HCT116 (cell line): Measurements from ENCODE around the gene DNAJC28. TPM values are rescaled to one million over a fixed set of nuclear protein-coding genes. Genes with fewer than 3 reads are reported as not detected.

ENCODE experiments used
- ATAC-seq: fragments of 200-7000 bp; cut with Tn5 transposase; 2 replicates; pipeline ENCODE4 v1.9.1; 2020; ENCODE audit warnings: mild to moderate bottlenecking, moderate library complexity
- BruUV-seq: library from RNA; stranded (reverse); fragments of 400-500 nt; replicated peaks from 2 replicates; lab custom pipeline; 2021; lab: Mats Ljungman, UMichigan
- CTCF ChIA-PET: fragments of 300-600 bp; sonication (Branson Sonifier 250); formaldehyde crosslinking; loops from one replicate; lab custom pipeline; 2021; ENCODE audit warnings: antibody characterized with exemption; lab: Charles Lee
- POLR2A ChIA-PET: fragments of 300-600, 350-600 bp; sonication (Branson Sonifier 250); formaldehyde crosslinking; loops from one replicate; lab custom pipeline; 2021; ENCODE audit warnings: antibody characterized with exemption; lab: Charles Lee
- RAD21 ChIA-PET, 2 experiments: fragments of 300-600 bp; sonication (Branson Sonifier 250); formaldehyde crosslinking; loops; one replicate each; lab custom pipeline; 2023; ENCODE audit warnings: low total read pairs in 2 of 2; ENCODE audit not compliant: uncharacterized antibody in 2 of 2, unreplicated experiment in 2 of 2, low non-redundant PET in 1 of 2; lab: Charles Lee
- DNase-seq: peaks from one replicate; pipeline ENCODE4 v3.0.0-alpha.2; 2010; ENCODE audit warnings: low read depth, low spot score
- H2AFZ ChIP-seq: fragments of 200-600 bp; shearing (Covaris generic), sonication (generic); 2 replicates; pipeline ENCODE4 v1.6.1; 2017; ENCODE audit warnings: low read depth, mixed run types, mixed read lengths, antibody characterized with exemption, low read length; ENCODE audit not compliant: poor library complexity, severe bottlenecking
- H3K27ac ChIP-seq: 2 replicates; pipeline ENCODE4 v1.5.1; 2012; ENCODE audit warnings: low read depth, low read length
- H3K27me3 ChIP-seq: fragments of 200-600 bp; sonication (generic); 2 replicates; pipeline ENCODE4 v1.6.1; 2016; ENCODE audit warnings: mixed run types, low read length, mixed read lengths; ENCODE audit not compliant: insufficient read depth
- H3K36me3 ChIP-seq, 2 experiments: fragments of 200-500 bp in 1 of 2; fragments of 200-600 bp in 1 of 2; sonication (Bioruptor generic) in 1 of 2; sonication (generic) in 1 of 2; 2 replicates each; pipeline versions ENCODE4 v1.5.1 to v1.6.1; 2014 to 2016; ENCODE audit warnings: low read length in 2 of 2, inconsistent platforms in 1 of 2, mixed read lengths in 1 of 2, mixed run types in 1 of 2; ENCODE audit not compliant: insufficient read depth in 2 of 2, control insufficient read depth in 1 of 2
- H3K4me1 ChIP-seq, 2 experiments: fragments of 200-600 bp in 1 of 2; sonication (generic) in 1 of 2; 2 replicates each; pipeline versions ENCODE4 v1.5.1 to v1.6.1; 2012 to 2017; ENCODE audit warnings: low read length in 2 of 2, inconsistent platforms in 1 of 2, mild to moderate bottlenecking in 1 of 2, mixed read lengths in 1 of 2, mixed run types in 1 of 2, moderate library complexity in 1 of 2; ENCODE audit not compliant: insufficient read depth in 2 of 2, control insufficient read depth in 1 of 2
- H3K4me2 ChIP-seq: fragments of 200-600 bp; sonication (generic); 2 replicates; pipeline ENCODE4 v1.6.1; 2017; ENCODE audit warnings: mixed run types, low read length, mixed read lengths
- H3K4me3 ChIP-seq, 2 experiments: fragments of 200-600 bp in 1 of 2; sonication (generic) in 1 of 2; replicated peaks in 1 of 2; 2 replicates each; pipeline ENCODE4 v1.5.1; 2011 to 2016; ENCODE audit warnings: low read length in 2 of 2, control low read depth in 1 of 2, low read depth in 1 of 2, mild to moderate bottlenecking in 1 of 2, mixed read lengths in 1 of 2, mixed run types in 1 of 2
- H3K79me2 ChIP-seq: fragments of 200-600 bp; sonication (generic); 2 replicates; pipeline ENCODE4 v1.6.1; 2017; ENCODE audit warnings: mild to moderate bottlenecking, mixed run types, low read length, moderate library complexity, mixed read lengths; ENCODE audit not compliant: insufficient read depth
- H3K9ac ChIP-seq: fragments of 200-600 bp; sonication (generic); 2 replicates; pipeline ENCODE4 v1.6.1; 2016; ENCODE audit warnings: low read length, mixed read lengths
- H3K9me2 ChIP-seq: fragments of 200-600 bp; sonication (generic), shearing (Covaris generic); 2 replicates; pipeline ENCODE4 v1.6.1; 2017; ENCODE audit warnings: mixed run types, mild to moderate bottlenecking, moderate library complexity; ENCODE audit not compliant: insufficient read depth
- H3K9me3 ChIP-seq, 2 experiments: fragments of 200-500 bp in 1 of 2; fragments of 200-600 bp in 1 of 2; sonication (Bioruptor generic) in 1 of 2; sonication (generic) in 1 of 2; 2 replicates each; pipeline ENCODE4 v1.6.1; 2014 to 2017; ENCODE audit warnings: low read length in 2 of 2, mixed read lengths in 2 of 2, inconsistent platforms in 1 of 2, low read depth in 1 of 2, mild to moderate bottlenecking in 1 of 2, mixed run types in 1 of 2, moderate library complexity in 1 of 2; ENCODE audit not compliant: control insufficient read depth in 1 of 2, insufficient read depth in 1 of 2
- H4K20me1 ChIP-seq: fragments of 200-600 bp; sonication (generic), shearing (Covaris generic); 2 replicates; pipeline ENCODE4 v1.6.1; 2017; ENCODE audit warnings: mixed run types, mild to moderate bottlenecking, moderate library complexity; ENCODE audit not compliant: insufficient read depth
- ATF3 ChIP-seq: IDR thresholded peaks from 2 replicates; pipeline ENCODE4 v1.6.1; 2012
- ELF1 ChIP-seq: IDR thresholded peaks from 2 replicates; pipeline ENCODE4 v1.6.1; 2012; ENCODE audit warnings: low read depth, borderline replicate concordance
- EZH2 ChIP-seq: fragments of 200-600 bp; sonication (generic); IDR thresholded peaks from 2 replicates; pipeline ENCODE4 v1.6.1; 2017; ENCODE audit warnings: antibody characterized with exemption, mixed run types
- FOSL1 ChIP-seq: IDR thresholded peaks from 2 replicates; pipeline ENCODE4 v1.6.1; 2012; ENCODE audit warnings: low read depth
- JUND ChIP-seq: IDR thresholded peaks from 2 replicates; pipeline ENCODE4 v1.6.1; 2012
- POLR2A ChIP-seq: IDR thresholded peaks from 2 replicates; pipeline ENCODE4 v1.7.0; 2011; ENCODE audit warnings: borderline replicate concordance; ENCODE audit not compliant: insufficient read depth, insufficient read length; ENCODE audit errors: extremely low read depth
- RAD21 ChIP-seq: IDR thresholded peaks from 2 replicates; pipeline ENCODE4 v1.6.1; 2012; ENCODE audit warnings: low read depth, mild to moderate bottlenecking
- REST ChIP-seq: IDR thresholded peaks from 2 replicates; pipeline ENCODE4 v1.6.1; 2012; ENCODE audit warnings: low read depth
- SIN3A ChIP-seq: IDR thresholded peaks from 2 replicates; pipeline ENCODE4 v1.6.1; 2012; ENCODE audit warnings: low read depth
- ZFX ChIP-seq: fragments of 450-650 bp; IDR thresholded peaks from 2 replicates; pipeline ENCODE4 v1.6.1; 2017
- ZNF274 ChIP-seq: fragments of 200-500 bp; sonication (Bioruptor generic); IDR thresholded peaks from 2 replicates; pipeline ENCODE4 v1.6.1; 2014; ENCODE audit warnings: mild to moderate bottlenecking, low read depth, low read length, inconsistent platforms
- intact Hi-C: fragments of 100-400 bp; cut with micrococcal nuclease; formaldehyde crosslinking; loops from 2 replicates; pipeline ENCODE4 v1.10.0; 2022
- total RNA-seq: library from RNA; stranded (reverse); gene quantifications from one replicate; pipeline ENCODE4 v1.2.1, GENCODE V29; 2021; ENCODE audit not compliant: unreplicated experiment

Gene DNAJC28
- total RNA-seq, 1 experiment from 2014 or later, result 0.81 TPM

GRCh38 chr21:33480481-33481103 lies 10.9 kb downstream of the DNAJC28 start:
- intact Hi-C loops, result no loop called here
- CTCF ChIA-PET, result interaction anchor here (1.2 to 1.4 kb wide), 5 partner anchors 11 to 879 kb away, joined by 3 to 7 read pairs (median 6); partner anchors contain the start of gene DNAJC28
- Histone ChIP-seq H3K9me2 (no peaks in the 10 kb centered on the region), H3K27me3 (no peaks in the 10 kb centered on the region), H3K9me3 (no peaks in the 10 kb centered on the region), H3K4me2 (peak overlapping the region; percentile 95), H3K36me3 (no peaks in the 10 kb centered on the region), H3K9ac (peak overlapping the region; percentile 78), H3K4me1 (peaks cover 5 to 13% of the 10 kb centered on the region in 2 experiments), H3K4me3 (peak overlapping the region; percentile 78 to 92), H3K27ac (peak overlapping the region; percentile 66), H2AFZ (peak overlapping the region; percentile 56), H3K79me2 (peaks cover 11% of the 10 kb centered on the region; the same call in 1 of the 2 replicates), H4K20me1 (no peaks in the 10 kb centered on the region)
- POLR2A ChIA-PET, result interaction anchor here (0.9 to 4.2 kb wide), 7 partner anchors 11 to 76 kb away, joined by 3 to 52 read pairs (median 3); partner anchors contain the start of genes DNAJC28 and SON
- TF ChIP-seq ATF3, result no peak
- TF ChIP-seq REST, result no peak
- no peak for TF ChIP-seq JUND
- no peak for TF ChIP-seq ZNF274
- no peak for TF ChIP-seq FOSL1
- no peak for TF ChIP-seq EZH2
- TF ChIP-seq POLR2A, result no peak
- TF ChIP-seq ELF1, result no peak
- no peak for TF ChIP-seq SIN3A
- no peak for TF ChIP-seq RAD21
- no peak for TF ChIP-seq ZFX
- DNase-seq, result no peak
- TSS peak; percentile 81 for BruUV-seq
- RAD21 ChIA-PET, result interaction anchor here in 1 of 2 experiments (0.7 kb wide), 1 partner anchor 535 kb away, joined by 3 read pairs; no protein-coding TSS in a partner anchor
- ATAC-seq, result no peak
